Activated CD8-positive, alpha-beta memory T cell treated with anti-CD3 and anti-CD28 coated beads for 36 hours (primary cell): ENCODE results near the gene LYPD6B. TPM values are rescaled to one million over a fixed set of nuclear protein-coding genes. Genes with fewer than 3 reads are reported as not detected.

ENCODE experiments used
- CTCF ChIA-PET: fragments of 350-600 bp; sonication (Branson Sonifier 250); formaldehyde crosslinking; loops from one replicate; lab custom pipeline; 2021; ENCODE audit warnings: antibody characterized with exemption; lab: Charles Lee
- POLR2A ChIA-PET: fragments of 350-600 bp; sonication (Branson Sonifier 250); formaldehyde crosslinking; loops from one replicate; lab custom pipeline; 2021; ENCODE audit warnings: antibody characterized with exemption; lab: Charles Lee
- total RNA-seq, 2 experiments: library from RNA; stranded (reverse); gene quantifications; one replicate each; pipeline ENCODE4 v1.2.3, GENCODE V29; 2021

Gene LYPD6B
- total RNA-seq = not detected

- ChIA-PET POLR2A (no interaction called here), CTCF (no interaction called here)
Observed at GRCh38 chr2:149038442-149039212, at the start of gene LYPD6B. Gene LYPD6B, plus strand, starts transcription at chr2:149038699. Its CDS starts 92,250 bp downstream, at chr2:149130949.

DNA sequence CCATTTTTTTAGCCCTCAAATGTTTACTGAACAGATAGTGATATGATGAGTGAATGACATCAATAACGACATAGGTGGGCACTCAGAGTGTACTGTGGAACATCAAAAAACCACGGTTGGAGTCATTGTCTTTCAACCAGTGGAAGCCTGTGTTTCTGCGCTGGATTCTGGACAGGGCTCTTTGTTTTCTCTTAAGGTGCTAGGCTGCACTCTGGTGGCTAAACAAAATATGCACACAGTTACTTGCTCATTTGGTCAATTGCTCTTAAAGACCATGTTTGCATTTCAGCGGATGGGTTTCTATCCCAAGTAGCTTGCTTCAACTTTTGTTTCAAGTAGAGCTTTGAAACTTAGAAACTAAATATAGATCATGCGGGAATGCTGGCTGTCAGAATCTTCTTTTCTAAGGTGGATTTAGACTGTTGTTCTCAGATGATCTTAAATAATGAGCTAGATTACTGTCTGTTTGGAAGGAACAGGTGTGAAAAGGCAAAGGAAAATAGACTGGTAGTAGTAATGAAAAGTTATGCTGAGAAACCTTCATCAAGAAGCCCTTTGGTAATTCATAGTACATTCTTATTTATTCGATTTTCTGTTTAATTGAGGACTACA is 48.5 kb upstream of the LYPD6B start:
- ChIA-PET CTCF (interaction anchor here (1.0 kb wide), 1 partner anchor 380 kb away, joined by 3 read pairs; no protein-coding TSS in a partner anchor), POLR2A (no interaction called here)

DNA sequence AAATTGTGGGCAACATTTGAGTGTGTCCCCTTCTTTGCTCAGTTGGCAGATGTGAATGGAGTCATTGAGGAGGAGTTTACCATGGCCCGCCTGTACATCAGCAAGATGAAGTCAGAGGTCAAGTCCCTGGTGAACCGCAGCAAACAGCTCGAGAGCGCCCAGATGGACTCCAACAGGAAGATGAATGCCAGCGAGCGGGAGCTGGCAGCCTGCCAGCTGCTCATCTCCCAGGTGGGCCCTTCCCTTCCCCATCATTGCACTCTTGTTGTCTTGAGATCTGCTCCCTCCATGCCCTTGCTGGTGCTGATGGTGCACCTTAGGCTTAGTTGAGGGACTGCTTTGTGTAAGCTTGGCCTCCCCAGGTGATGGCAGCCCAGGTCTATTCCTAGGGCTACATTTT is 47.5 kb upstream of the LYPD6B start:
- POLR2A ChIA-PET = no interaction called here
- CTCF ChIA-PET = no interaction called here

- ChIA-PET CTCF (no interaction called here), POLR2A (no interaction called here)
Observed at GRCh38 chr2:148992448-148992847, 46.1 kb upstream of the LYPD6B start.

GRCh38 chr2:148993351-148993750 is 45.1 kb upstream of the LYPD6B start:
- CTCF ChIA-PET = no interaction called here
- POLR2A ChIA-PET = no interaction called here

DNA sequence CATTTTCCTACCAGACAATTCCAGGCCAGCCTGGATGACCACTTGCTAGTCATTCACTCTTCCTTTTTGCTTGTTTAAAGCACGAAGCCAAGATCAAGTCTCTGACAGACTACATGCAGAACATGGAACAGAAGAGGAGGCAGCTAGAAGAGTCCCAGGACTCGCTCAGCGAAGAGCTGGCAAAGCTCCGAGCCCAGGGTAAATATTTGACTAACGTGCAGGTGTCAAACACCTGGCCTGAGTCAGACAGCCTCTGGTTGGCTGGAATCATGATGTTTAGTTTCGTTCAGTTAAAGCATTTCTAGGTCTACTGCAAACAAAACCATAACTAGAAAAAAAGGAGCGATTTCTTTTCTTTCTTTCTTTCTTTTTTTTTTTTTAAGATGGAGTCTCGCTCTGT is 44.2 kb upstream of the LYPD6B start:
- POLR2A ChIA-PET = no interaction called here
- CTCF ChIA-PET = no interaction called here

DNA sequence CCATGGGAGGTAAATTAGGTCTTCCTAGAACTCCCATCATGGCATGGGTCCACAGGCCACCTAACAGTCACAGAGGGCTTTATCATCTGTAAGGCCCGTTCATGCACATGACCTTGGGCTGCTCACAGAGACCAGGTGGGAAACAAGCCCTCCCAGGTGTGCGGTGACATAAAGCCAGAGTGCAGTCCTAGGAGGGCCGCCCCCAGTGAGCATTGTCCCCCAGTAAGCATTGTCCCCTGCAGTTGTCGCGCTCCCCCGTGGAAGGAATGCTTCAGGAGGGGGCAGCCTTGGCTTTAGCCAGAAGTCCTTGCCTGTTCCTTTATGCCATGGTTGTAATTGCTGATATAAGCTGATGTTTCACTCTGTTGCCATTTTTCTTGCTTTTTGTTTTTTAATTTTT is 41.7 kb upstream of the LYPD6B start:
- POLR2A ChIA-PET = no interaction called here
- CTCF ChIA-PET = no interaction called here

DNA sequence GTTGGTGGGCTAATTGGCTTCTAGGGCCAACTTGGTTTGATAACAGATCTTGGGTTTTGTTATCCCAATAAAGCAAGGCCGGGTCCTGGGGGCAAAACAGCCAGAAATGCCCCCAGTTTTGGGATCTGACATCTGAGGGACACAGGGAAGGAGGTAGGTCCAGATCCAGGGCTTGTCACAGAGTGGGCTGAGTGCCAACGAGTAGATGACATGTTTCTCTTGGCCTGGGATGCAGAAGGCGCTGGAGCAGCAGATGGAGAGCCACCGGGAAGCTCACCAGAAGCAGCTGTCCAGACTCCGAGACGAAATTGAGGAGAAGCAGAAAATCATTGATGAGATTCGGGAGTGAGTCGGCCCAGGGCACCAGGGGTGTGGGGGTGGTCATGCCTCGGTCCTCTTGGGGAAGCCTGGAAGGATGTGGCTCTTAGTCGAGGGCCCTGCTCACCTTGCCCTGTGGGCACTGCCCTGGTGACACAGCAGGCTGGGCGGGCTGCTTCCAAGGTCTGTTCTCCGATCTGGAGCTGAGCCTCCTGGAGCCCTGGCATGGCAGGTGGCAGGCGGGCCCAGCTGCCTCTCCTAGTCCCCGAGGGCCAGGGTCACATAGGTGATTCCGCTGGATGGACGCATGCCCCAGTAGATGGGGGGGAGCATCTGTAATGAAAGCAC is 40.2 kb upstream of the LYPD6B start:
- CTCF ChIA-PET = no interaction called here
- POLR2A ChIA-PET = no interaction called here

DNA sequence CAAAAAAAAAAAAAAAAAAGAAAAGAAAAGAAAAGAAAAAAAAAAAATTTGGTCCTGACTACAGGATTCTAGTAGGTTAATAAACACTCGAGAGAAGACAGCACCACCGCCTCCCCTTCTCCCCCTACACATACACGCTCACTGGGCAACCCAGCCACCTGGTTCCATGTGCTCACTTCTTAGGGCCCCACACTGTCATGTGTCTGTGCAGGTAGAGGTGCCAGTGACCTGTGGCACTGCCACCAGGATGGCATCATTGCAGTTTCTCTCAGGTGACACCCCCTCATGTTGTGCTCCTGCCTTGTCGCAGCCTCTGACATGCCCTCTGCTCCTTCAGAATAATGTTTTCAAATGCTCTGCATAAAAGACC is 39.7 kb upstream of the LYPD6B start:
- ChIA-PET CTCF (no interaction called here), POLR2A (no interaction called here)

GRCh38 chr2:148999451-148999921 is 39.0 kb upstream of the LYPD6B start:
- ChIA-PET CTCF (no interaction called here), POLR2A (no interaction called here)

DNA sequence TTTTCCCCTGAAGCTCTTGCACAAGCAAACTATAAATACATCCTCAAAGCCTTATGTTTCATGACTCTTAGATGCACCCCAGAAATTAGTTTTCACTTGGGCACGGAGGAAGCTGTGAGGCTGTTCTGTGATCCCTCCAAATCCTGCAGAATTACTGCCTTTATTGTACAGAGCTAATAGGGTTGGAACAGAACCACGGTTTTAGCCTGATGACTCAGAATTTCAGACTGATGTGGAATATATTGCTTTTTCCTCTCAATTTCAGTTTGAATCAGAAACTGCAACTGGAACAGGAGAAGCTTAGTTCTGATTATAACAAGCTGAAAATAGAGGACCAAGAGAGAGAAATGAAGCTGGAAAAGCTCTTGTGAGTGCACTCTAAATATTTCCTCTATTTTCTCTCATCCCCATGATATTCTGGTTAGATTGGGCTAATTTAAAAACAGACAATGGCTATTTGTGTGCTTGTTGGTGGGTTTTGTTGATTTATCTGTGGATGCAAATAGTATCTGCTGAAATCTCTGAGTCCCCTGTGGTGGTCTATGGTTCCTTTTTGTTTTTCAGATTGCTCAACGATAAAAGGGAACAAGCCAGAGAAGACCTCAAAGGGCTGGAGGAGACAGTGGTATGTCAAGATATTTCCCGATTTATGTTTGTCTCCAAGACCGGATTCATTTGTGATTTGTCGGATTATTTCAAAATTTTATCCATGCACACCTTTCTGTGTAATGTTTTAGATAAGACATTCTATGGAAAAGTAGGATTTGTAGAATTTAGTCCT is 38.2 kb upstream of the LYPD6B start:
- ChIA-PET POLR2A (no interaction called here), CTCF (no interaction called here)

DNA sequence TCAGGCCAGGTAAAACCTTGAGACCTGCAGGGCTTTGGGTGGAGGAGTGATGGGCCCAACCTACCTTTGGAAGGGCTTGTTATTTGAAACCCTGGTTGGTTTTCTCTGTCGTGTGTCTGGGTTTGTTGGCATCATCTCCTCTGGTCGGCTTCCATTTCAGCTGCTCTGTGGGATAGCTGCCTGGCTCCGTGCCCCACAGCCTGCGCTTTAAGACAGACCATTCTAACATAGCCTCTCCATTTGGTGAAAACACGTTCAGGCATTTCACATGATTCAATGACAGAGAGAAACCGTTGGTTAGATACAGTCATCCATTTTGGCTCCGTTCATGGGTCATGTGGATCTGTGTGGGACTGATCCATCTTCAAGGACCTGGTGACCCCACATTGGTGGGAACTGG is 37.0 kb upstream of the LYPD6B start:
- POLR2A ChIA-PET = interaction anchor here (0.6 kb wide), 1 partner anchor 291 kb away, joined by 3 read pairs; no protein-coding TSS in a partner anchor
- CTCF ChIA-PET = interaction anchor here (1.1 kb wide), 1 partner anchor 14 kb away, joined by 3 read pairs; no protein-coding TSS in a partner anchor

- ChIA-PET CTCF (no interaction called here), POLR2A (interaction anchor here (0.6 kb wide), 1 partner anchor 292 kb away, joined by 3 read pairs; no protein-coding TSS in a partner anchor)
Observed at GRCh38 chr2:149002378-149002890, 36.1 kb upstream of the LYPD6B start.

- POLR2A ChIA-PET = no interaction called here
- CTCF ChIA-PET = no interaction called here
Observed at GRCh38 chr2:149002891-149003740, 35.4 kb upstream of the LYPD6B start.

DNA sequence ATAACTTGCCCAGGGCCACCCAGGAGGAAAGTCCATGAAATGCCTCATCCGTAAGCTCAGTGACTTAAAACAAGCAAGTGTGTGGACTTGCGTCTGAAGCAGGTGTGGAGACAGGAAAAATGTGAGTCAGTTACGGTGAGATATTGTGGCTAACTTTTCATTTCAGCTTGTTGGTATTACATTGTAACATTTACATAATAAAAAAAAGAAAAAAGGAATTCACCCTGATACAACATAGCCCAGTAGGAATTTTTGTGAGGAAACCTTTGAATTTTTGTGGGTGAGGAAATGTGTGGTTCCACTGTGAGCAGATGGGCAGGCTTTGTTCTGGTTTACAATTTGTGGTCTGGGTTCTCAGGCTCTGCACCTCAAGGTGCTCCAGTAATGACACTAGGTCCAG is 33.7 kb upstream of the LYPD6B start:
- ChIA-PET POLR2A (no interaction called here), CTCF (no interaction called here)

- ChIA-PET CTCF (no interaction called here), POLR2A (no interaction called here)
Observed at GRCh38 chr2:149005471-149006077, 32.9 kb upstream of the LYPD6B start.

DNA sequence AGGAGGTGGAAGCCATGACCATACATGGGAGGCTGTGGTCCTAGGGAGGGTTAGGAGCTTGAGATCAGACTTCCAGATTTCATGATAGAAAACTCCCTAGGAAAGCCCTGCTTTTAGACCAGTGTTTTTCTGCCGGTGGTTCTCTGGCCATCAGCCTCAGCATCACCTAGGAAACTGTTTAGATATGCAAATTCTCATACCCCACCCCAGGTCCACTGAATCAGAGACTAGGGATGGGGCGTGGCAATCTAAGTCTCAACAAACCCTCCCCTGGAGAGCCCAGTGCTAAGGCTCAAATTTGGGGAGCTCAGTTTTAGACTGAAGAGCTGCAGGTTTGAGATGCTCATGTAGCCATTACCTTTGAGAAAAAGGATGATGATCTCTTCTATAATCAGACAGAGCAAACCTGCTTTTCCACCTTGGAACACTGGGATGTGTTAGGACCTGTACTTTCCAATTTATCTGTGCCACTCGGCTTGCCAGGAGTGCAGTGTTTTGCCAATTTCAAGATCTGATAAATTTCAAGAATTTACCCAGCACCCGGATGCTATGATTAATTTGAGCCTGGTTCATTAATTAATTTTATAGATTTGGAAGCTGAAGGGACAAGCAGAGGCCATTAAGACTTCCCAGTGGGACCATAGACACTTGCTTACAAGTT is 31.5 kb upstream of the LYPD6B start:
- ChIA-PET POLR2A (no interaction called here), CTCF (no interaction called here)

GRCh38 chr2:149008381-149008780 is 30.1 kb upstream of the LYPD6B start:
- ChIA-PET CTCF (no interaction called here), POLR2A (no interaction called here)
